Heart left ventricle (tissue), 16 donors: ENCODE results near the gene LMO2. TPM values are rescaled to one million over a fixed set of nuclear protein-coding genes. Genes with fewer than 3 reads are reported as not detected.
A peak's percentile ranks its signal among the peaks of the same experiment; 100 is the strongest.

Source experiments
- ATAC-seq, 4 donors: fragments of 200-7000 bp; cut with Tn5 transposase; one replicate each; pipeline ENCODE4 v1.9.1; 2020 to 2022; ENCODE audit warnings: moderate library complexity in 4 of 4, mild to moderate bottlenecking in 3 of 4, moderate number of reproducible peaks in 1 of 4
- DNase-seq, 5 donors: peaks; one replicate each; pipeline ENCODE4 v3.0.0-alpha.2; 2020
- H3K27ac ChIP-seq, 12 donors: fragments of 200-600 bp; sonication (generic) in 4 of 12; one replicate each; pipeline versions ENCODE4 v1.5.0 to v1.8.0; 2016 to 2022; ENCODE audit warnings: mild to moderate bottlenecking in 2 of 12
- H3K27me3 ChIP-seq, 9 donors: fragments of 200-600 bp; sonication (generic) in 2 of 9; one replicate each; pipeline versions ENCODE4 v1.5.1 to v1.8.0; 2016 to 2022; ENCODE audit warnings: mild to moderate bottlenecking in 3 of 9
- H3K36me3 ChIP-seq, 9 donors: fragments of 200-600 bp; sonication (generic) in 2 of 9; one replicate each; pipeline versions ENCODE4 v1.5.0 to v1.8.0; 2018 to 2022; ENCODE audit warnings: mild to moderate bottlenecking in 2 of 9
- H3K4me1 ChIP-seq, 12 donors: fragments of 200-600 bp; sonication (generic) in 4 of 12; one replicate each; pipeline versions ENCODE4 v1.5.0 to v1.8.0; 2016 to 2022; ENCODE audit warnings: mild to moderate bottlenecking in 3 of 12
- H3K4me3 ChIP-seq, 12 donors: fragments of 200-600 bp; sonication (generic) in 4 of 12; one replicate each; pipeline versions ENCODE4 v1.5.0 to v1.8.0; 2017 to 2022; ENCODE audit warnings: mild to moderate bottlenecking in 9 of 12, moderate library complexity in 4 of 12
- H3K9me3 ChIP-seq, 12 donors: fragments of 200-600 bp; sonication (generic) in 4 of 12; one replicate each; pipeline versions ENCODE4 v1.5.0 to v1.8.0; 2016 to 2022; ENCODE audit warnings: mild to moderate bottlenecking in 1 of 12
- POLR2A ChIP-seq, 2 donors: fragments of 450-650 bp; IDR thresholded peaks; one replicate each; pipeline ENCODE4 v1.6.1; 2017; ENCODE audit warnings: antibody characterized with exemption in 2 of 2, mild to moderate bottlenecking in 2 of 2, moderate library complexity in 2 of 2
- WGBS, 4 donors: extraction: QIAGEN DNeasy Blood & Tissue Kit in 2 of 4; methylation state at CpG; one replicate each; pipeline versions ENCODE4 v1.1.5 to v1.1.7; 2013 to 2018; 5-methylcytosine and 5-hydroxymethylcytosine counted together
- intact Hi-C, 10 donors: fragments of 100-400 bp; cut with DNase I; formaldehyde crosslinking; loops; one replicate each; pipeline versions ENCODE4 v1.11.1 to v1.14.2; 2022
- polyA plus RNA-seq, 2 donors: library from polyadenylated mRNA; stranded (reverse); fragments of 200-250 nt; gene quantifications; one replicate each; pipeline ENCODE4 v1.2.3, GENCODE V29; 2013
- total RNA-seq, 9 donors: library from RNA; depleted of rRNA in 2 of 9; stranded (reverse); fragments of >200 nt in 2 of 9; fragmentation: NEBNext Ultra II Directional in 3 of 9; extraction: Animal tissue kit (Norgen Biotek cat#: 25700) in 3 of 9; gene quantifications; one replicate each; pipeline versions ENCODE4 v1.1.0 to v1.2.4, GENCODE V29; 2016 to 2023
- TF ChIP-seq, protein P1 (sequence below), 12 donors: fragments of 200-600 bp; sonication (generic) in 4 of 12; IDR thresholded peaks; one replicate each; pipeline versions ENCODE4 v1.5.0 to v1.8.0; 2018 to 2022; ENCODE audit warnings: antibody characterized with exemption in 12 of 12, mild to moderate bottlenecking in 5 of 12
- donor health status: ischemic (EF 13 %, LVEDD 7.1; RV severe dilation, severe dysfunction).
- donor health status: healthy with polysubstance abuse.
- donor health status: DM: no; HTN: yes; CAD: no.
- donor health status: DM: no; HTN: no; CAD: no.
- donor health status: ischemic (EF 25% LVEDD 6.9; RV normal size, moderate dysfunction).
- donor health status: ischemic (EF 25% LVEDD 5.7; RV mildly dilated, moderate dysfunction).
- donor health status: healthy.
- donor health status: DM: yes; HTN: yes; CAD: no.
- donor health status: ischemic (EF 35%, LVEDD 5.7; RV mildly dilated, moderate dysfunction).
- donor health status: nonischemic (EF 11% LVEDD 7.7; RV severe dilation, severe dysfunction).
- donor health status: DM: yes; HTN: yes; CAD: no.
- donor health status: PGD.
- donor health status: ischemic (EF 29% LVEDD 5.4; RV normal size, mild dysfunction).
- donor health status: nonischemic (EF 23%, LVEDD 6.1; RV moderate dilation, normal function).

LMO2 gene
- total and polyA plus RNA-seq, 11 donors, result 4.5 to 29.6 (median 8.7) TPM

DNA sequence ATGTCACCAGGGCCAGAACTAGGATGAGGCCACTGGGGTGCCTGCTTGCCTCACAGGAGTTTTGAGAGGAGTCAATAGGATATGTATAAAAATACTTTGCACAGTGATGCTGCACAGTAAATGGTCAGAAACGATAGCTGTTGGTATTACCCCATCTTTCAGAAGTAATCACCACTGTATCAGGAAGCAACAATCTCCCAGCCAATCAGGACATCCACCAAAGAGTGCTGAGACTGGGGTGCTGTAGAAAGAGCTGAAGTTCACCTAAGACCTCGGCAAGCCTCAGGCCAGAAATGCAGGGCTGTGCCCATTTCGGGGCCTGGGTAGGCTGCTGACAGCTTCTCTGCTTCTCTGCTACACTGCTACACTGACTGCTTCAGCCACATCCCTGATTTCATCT is 17.4 kb downstream of the LMO2 start:
- Histone ChIP-seq H3K9me3 (no peaks in the 10 kb centered on the region), H3K4me3 (no peak overlapping the region), H3K27me3 (peaks cover 0 to 10% (median 2%) of the 10 kb centered on the region in 9 donors), H3K4me1 (peaks cover 0 to 34% (median 8%) of the 10 kb centered on the region in 12 donors), H3K27ac (no peak overlapping the region), H3K36me3 (no peaks in the 10 kb centered on the region)
- no peak for DNase-seq
- WGBS, 4 donors, result 70 to 85% (median 82%) methylated on average over 3 of the region's 3 CpGs
- TF ChIP-seq POLR2A (IDR thresholded peaks at IDR 0.05), result no peak
- intact Hi-C loops, result loop anchor here in 1 of 10 donors (10.0 kb wide), 1 partner anchor 60 kb away; no protein-coding TSS in a partner anchor
- no peak for ATAC-seq

DNA sequence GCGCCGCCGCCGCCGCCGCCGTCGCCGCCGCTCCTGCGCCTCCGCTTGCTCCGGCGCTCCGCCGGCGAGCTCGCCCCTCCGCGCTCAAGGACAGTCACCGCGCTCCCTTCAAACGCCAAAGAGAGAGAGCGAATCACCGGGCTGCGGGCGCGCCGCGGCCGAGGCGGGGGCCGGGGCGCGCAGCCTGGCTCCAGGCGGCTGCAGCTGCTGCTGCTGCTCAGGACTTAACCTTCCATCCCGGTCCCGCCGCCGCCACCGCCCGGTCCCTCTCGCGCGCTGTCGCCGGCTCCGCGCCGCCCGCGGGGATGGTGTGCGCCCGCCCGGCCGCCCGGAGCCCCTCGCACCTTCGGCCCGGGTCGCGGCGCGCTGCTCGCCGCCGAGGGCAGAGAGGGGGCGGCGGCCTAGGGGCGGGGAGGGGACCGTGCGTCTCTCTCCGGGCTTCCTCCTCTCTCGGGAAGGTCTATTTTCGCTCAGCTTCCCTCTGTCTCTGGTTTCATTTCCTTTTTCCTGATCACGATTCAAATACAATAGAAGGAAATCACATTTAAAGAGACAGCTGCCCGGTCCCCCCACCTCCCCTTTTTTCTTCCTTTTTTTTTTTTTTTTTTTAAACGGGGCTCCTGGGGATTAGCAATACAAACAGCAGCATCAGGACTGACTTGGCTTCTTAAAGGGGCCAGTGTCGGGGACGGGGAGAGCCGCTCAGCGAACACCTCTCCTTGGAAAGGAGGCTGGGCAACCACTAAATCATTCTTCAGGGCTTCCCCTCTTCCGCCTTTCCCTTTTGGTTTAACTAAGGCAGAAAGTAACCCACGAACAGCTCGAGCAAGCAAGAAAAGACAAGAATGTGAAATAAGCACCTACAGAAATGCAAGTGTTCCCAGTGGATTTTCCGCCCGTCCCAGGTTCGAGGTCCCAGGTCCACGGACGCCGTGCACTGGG is 22.1 kb downstream of the LMO2 start:
- Histone ChIP-seq H3K9me3 (no peaks in the 10 kb centered on the region), H3K27ac (peak overlapping the region; percentile 69 to 93 (median 84)), H3K4me1 (peaks cover 0 to 54% (median 17%) of the 10 kb centered on the region in 12 donors), H3K36me3 (peaks cover 0 to 5% (median 0%) of the 10 kb centered on the region in 9 donors), H3K27me3 (peaks cover 0 to 17% (median 0%) of the 10 kb centered on the region in 9 donors), H3K4me3 (peak overlapping the region; percentile 35 to 89 (median 69))
- WGBS, 4 donors, result 1% methylated on average over 30 to 91 of the region's 91 CpGs
- ATAC-seq, result peak; percentile 73 to 91 (median 80)
- TF ChIP-seq, protein P1, sequence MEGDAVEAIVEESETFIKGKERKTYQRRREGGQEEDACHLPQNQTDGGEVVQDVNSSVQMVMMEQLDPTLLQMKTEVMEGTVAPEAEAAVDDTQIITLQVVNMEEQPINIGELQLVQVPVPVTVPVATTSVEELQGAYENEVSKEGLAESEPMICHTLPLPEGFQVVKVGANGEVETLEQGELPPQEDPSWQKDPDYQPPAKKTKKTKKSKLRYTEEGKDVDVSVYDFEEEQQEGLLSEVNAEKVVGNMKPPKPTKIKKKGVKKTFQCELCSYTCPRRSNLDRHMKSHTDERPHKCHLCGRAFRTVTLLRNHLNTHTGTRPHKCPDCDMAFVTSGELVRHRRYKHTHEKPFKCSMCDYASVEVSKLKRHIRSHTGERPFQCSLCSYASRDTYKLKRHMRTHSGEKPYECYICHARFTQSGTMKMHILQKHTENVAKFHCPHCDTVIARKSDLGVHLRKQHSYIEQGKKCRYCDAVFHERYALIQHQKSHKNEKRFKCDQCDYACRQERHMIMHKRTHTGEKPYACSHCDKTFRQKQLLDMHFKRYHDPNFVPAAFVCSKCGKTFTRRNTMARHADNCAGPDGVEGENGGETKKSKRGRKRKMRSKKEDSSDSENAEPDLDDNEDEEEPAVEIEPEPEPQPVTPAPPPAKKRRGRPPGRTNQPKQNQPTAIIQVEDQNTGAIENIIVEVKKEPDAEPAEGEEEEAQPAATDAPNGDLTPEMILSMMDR (IDR thresholded peaks at IDR 0.05), result no peak
- peak in 1 of 2 donors; percentile 16 for TF ChIP-seq POLR2A (IDR thresholded peaks at IDR 0.05)
- intact Hi-C loops, result loop anchor here in 5 of 10 donors (2.0 to 10.0 kb wide), 4 partner anchors 65 to 73 kb away; no protein-coding TSS in a partner anchor
- DNase-seq, result peak; percentile 47 to 76 (median 69)

DNA sequence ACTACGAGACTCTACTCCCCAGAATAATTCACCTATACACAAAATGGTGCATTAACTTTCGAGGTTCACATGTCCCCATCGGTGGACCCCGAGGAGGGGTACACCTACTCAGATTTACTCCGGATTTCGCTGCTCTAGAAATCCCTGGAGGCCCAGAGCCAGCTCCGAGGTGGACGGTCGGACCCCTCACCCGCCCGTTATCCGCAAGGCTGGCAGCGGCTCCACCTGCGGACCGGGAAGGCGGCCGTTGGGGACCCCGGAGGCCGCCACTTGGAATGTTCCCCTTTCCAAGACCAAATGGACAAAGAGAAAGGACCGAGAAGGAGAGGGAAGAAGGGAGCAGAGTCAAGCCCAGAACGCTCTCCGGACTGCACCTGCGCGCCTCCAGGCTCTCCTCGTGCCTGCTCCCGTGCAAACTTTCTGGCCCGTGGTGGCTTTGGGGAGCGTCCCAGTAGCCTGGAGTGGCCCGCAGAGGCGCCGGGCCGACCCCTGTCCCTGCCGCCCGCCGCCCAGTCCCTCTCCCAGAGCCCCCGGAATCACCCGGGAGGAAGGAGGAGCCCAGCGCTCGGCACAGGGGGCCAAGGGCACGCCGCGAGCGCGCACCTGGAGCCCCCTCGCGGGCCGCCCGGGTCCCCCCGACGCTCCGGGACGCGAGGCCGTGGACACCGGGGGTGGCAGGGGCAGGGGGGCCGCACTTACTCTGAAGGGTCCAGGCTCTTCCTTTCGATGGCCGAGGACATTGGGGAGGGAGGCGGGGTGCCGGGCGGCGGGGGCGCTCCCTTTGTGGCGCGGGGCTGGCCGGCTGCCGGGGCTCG is 23.0 kb downstream of the LMO2 start:
- no peak for TF ChIP-seq POLR2A (IDR thresholded peaks at IDR 0.05)
- TF ChIP-seq, protein P1 (IDR thresholded peaks at IDR 0.05), result no peak
- Histone ChIP-seq H3K36me3 (peaks cover 0 to 13% (median 0%) of the 10 kb centered on the region in 9 donors), H3K9me3 (no peaks in the 10 kb centered on the region), H3K27ac (peak overlapping the region; percentile 57 to 93 (median 84)), H3K27me3 (peaks cover 0 to 17% (median 0%) of the 10 kb centered on the region in 9 donors), H3K4me1 (peaks cover 0 to 50% (median 18%) of the 10 kb centered on the region in 12 donors), H3K4me3 (peak overlapping the region; percentile 35 to 89 (median 69))
- WGBS, 4 donors, result 1 to 6% (median 1%) methylated on average over 20 to 68 of the region's 68 CpGs
- intact Hi-C loops, result loop anchor here in 4 of 10 donors (2.0 to 5.0 kb wide), 3 partner anchors 68 to 73 kb away; no protein-coding TSS in a partner anchor
- DNase-seq, result peak in 3 of 5 donors; percentile 12 to 70 (median 36)
- no peak for ATAC-seq

DNA sequence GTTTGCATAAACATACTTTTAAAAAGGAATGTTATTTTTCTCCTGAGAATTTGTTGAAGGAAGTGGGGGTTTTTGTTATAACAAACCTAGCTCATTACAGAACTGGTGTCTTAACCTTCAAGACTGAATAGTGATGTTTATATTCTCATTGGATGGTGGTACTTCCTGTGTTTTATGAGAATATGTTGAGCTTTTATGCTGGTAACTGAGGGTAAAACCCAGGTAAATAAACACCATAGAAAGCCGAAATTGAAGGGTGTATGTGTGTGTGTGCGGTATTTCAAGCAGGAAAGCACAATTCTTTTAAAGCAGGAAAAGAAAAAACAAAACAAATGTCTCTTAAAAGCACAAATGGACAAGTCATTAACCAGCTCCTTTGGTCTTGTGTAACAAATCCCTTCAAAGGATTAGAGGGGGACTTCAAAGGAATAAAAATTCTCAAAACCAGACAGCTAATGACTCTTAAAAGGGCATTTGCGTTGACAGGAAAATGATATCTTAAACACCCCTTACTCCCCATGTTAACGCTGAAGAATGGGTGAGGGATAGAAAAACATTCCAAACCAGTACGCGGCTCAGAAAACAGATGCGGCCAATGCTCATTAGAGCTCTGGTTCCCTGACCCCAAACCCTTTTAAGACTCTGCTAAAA is 23.8 kb downstream of the LMO2 start:
- WGBS, 4 donors, result 19 to 29% (median 24%) methylated on average over 7 of the region's 7 CpGs

More for the DNA sequence above, 23.8 kb downstream of the LMO2 start:
- Histone ChIP-seq H3K4me1 (peaks cover 0 to 49% (median 18%) of the 10 kb centered on the region in 12 donors), H3K4me3 (peak overlapping the region; percentile 35 to 89 (median 69)), H3K9me3 (no peaks in the 10 kb centered on the region), H3K36me3 (peaks cover 0 to 20% (median 0%) of the 10 kb centered on the region in 9 donors), H3K27ac (peak overlapping the region in 11 of 12 donors; percentile 57 to 93 (median 84)), H3K27me3 (peaks cover 0 to 17% (median 0%) of the 10 kb centered on the region in 9 donors)
- TF ChIP-seq, protein P1 (IDR thresholded peaks at IDR 0.05), result no peak
- TF ChIP-seq POLR2A (IDR thresholded peaks at IDR 0.05), result no peak
- intact Hi-C loops, result loop anchor here in 4 of 10 donors (2.0 to 5.0 kb wide), 3 partner anchors 69 to 74 kb away; no protein-coding TSS in a partner anchor
- no peak for ATAC-seq
- DNase-seq, result no peak
